Upper lobe of left lung (tissue), 6 donors: ENCODE results near the gene REX1BD. TPM values are rescaled to one million over a fixed set of nuclear protein-coding genes. Genes with fewer than 3 reads are reported as not detected.

Experiments used
- ATAC-seq, 2 donors: fragments of 200-7000 bp; cut with Tn5 transposase; one replicate each; pipeline ENCODE4 v1.9.1; 2022; ENCODE audit warnings: mild to moderate bottlenecking in 2 of 2, moderate library complexity in 2 of 2; ENCODE audit not compliant: low FRiP score in 2 of 2
- DNase-seq, 2 donors: peaks; one replicate each; pipeline ENCODE4 v3.0.0-alpha.2; 2019 to 2020
- H3K27ac ChIP-seq, 4 donors: fragments of 200-600 bp; sonication (generic); one replicate each; pipeline ENCODE4 v1.5.1; 2016 to 2019
- H3K27me3 ChIP-seq, 4 donors: fragments of 200-600 bp; sonication (generic); one replicate each; pipeline ENCODE4 v1.5.1; 2017 to 2019
- H3K36me3 ChIP-seq, 4 donors: fragments of 200-600 bp; sonication (generic); one replicate each; pipeline ENCODE4 v1.5.1; 2016 to 2019
- H3K4me1 ChIP-seq, 4 donors: fragments of 200-600 bp; sonication (generic); one replicate each; pipeline ENCODE4 v1.5.1; 2018 to 2019
- H3K4me3 ChIP-seq, 4 donors: fragments of 200-600 bp; sonication (generic); one replicate each; pipeline ENCODE4 v1.5.1; 2017 to 2019; ENCODE audit warnings: mild to moderate bottlenecking in 2 of 4, moderate library complexity in 1 of 4
- H3K9me3 ChIP-seq, 4 donors: fragments of 200-600 bp; sonication (generic); one replicate each; pipeline ENCODE4 v1.5.1; 2018 to 2019
- EP300 ChIP-seq, 4 donors: sonication (generic); formaldehyde crosslinking; IDR thresholded peaks; one replicate each; pipeline ENCODE4 v1.5.1; 2017; ENCODE audit warnings: antibody characterized with exemption in 4 of 4, control low read depth in 2 of 4
- POLR2A ChIP-seq, 4 donors: fragments of 450-650 bp; IDR thresholded peaks; one replicate each; pipeline ENCODE4 v1.5.1; 2016 to 2017; ENCODE audit warnings: antibody characterized with exemption in 4 of 4, mild to moderate bottlenecking in 2 of 4
- POLR2AphosphoS5 ChIP-seq, 2 donors: sonication (generic); formaldehyde crosslinking; IDR thresholded peaks; one replicate each; pipeline ENCODE4 v1.5.1; 2017; ENCODE audit warnings: antibody characterized with exemption in 2 of 2
- WGBS, 2 donors: methylation state at CpG; one replicate each; pipeline ENCODE4 v1.1.5; 2017 to 2018; 5-methylcytosine and 5-hydroxymethylcytosine counted together
- total RNA-seq, 6 donors: library from RNA; depleted of rRNA in 4 of 6; stranded (reverse); fragments of >200 nt in 4 of 6; gene quantifications; one replicate each; pipeline versions ENCODE4 v1.1.0 to v1.2.1, GENCODE V29; 2016 to 2021
- TF ChIP-seq, protein P1 (sequence below), 6 experiments: fragments of 450-650 bp in 4 of 6; fragments of 200-600 bp in 2 of 6; sonication (generic) in 2 of 6; IDR thresholded peaks; one replicate each; pipeline ENCODE4 v1.5.1; 2016 to 2019; ENCODE audit warnings: antibody characterized with exemption in 6 of 6
- donor health status: DM: no; HTN: no; CAD: no; lungs with moderate emphysema.
- donor health status: DM: no; HTN: yes; CAD: no; lungs with severe emphysema.

REX1BD gene
- total RNA-seq, 6 donors from 2014 or later, result 83.6 to 114 (median 91.6) TPM

DNA sequence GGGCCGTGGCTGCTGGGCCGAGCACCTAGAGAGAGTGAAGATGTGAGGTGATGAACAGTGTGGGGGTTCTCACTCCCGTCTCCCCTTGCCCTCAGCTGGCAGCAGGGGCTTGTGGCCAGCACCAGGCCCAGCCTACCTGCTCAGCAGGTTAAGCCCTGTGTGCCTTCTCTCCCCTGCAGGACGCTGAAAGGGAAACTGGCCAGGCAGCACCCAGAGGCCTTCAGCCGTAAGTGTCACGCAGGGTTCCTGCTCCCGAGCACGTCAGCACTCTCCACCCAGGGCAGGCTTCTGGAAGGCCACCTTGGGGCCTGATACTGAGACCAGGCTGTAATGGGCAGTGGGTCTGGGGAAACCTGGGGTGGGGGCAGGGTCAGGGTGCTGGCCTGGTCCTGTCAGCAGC is 21.6 kb upstream of the REX1BD start:
- no peak for ATAC-seq
- Histone ChIP-seq H3K36me3 (peaks cover 32 to 74% (median 66%) of the 10 kb centered on the region in 4 donors), H3K27ac (no peak overlapping the region), H3K4me1 (peaks cover 3 to 8% (median 4%) of the 10 kb centered on the region in 4 donors), H3K4me3 (no peak overlapping the region), H3K9me3 (no peaks in the 10 kb centered on the region), H3K27me3 (no peaks in the 10 kb centered on the region)
- WGBS, 2 donors, result 96 to 100% methylated on average over 4 to 8 of the region's 8 CpGs
- DNase-seq, result peak in 1 of 2 donors; percentile 51
- no peak for TF ChIP-seq POLR2AphosphoS5 (IDR thresholded peaks at IDR 0.05)

DNA sequence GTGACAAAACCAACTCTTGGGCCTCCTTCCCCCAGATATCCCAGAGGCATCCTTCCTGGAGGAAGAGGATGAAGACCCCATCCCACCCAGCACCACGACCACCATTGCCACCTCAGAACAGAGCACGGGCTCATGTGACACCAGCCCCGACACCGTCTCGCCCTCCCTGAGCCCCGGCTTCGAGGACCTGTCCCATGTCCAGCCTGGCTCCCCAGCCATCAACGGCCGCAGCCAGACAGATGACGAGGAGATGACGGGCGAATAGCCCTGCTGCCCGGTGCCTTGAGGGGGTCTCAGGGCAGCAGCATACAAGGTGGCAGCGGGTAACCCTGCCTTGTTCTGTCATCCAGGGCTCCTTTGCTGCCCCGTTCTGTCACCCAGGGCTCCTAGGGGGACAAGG is 20.2 kb upstream of the REX1BD start:
- Histone ChIP-seq H3K4me3 (no peak overlapping the region), H3K27me3 (no peaks in the 10 kb centered on the region), H3K36me3 (peaks cover 32 to 65% (median 59%) of the 10 kb centered on the region in 4 donors), H3K27ac (no peak overlapping the region), H3K4me1 (peaks cover 14 to 22% (median 16%) of the 10 kb centered on the region in 4 donors), H3K9me3 (no peaks in the 10 kb centered on the region)
- DNase-seq, result peak in 1 of 2 donors; percentile 76
- 92 to 96% methylated on average over 11 to 15 of the region's 15 CpGs for WGBS, 2 donors
- no peak for TF ChIP-seq EP300 (IDR thresholded peaks at IDR 0.05)
- no peak for TF ChIP-seq POLR2A (IDR thresholded peaks at IDR 0.05)
- no peak for TF ChIP-seq POLR2AphosphoS5 (IDR thresholded peaks at IDR 0.05)
- TF ChIP-seq, protein P1, sequence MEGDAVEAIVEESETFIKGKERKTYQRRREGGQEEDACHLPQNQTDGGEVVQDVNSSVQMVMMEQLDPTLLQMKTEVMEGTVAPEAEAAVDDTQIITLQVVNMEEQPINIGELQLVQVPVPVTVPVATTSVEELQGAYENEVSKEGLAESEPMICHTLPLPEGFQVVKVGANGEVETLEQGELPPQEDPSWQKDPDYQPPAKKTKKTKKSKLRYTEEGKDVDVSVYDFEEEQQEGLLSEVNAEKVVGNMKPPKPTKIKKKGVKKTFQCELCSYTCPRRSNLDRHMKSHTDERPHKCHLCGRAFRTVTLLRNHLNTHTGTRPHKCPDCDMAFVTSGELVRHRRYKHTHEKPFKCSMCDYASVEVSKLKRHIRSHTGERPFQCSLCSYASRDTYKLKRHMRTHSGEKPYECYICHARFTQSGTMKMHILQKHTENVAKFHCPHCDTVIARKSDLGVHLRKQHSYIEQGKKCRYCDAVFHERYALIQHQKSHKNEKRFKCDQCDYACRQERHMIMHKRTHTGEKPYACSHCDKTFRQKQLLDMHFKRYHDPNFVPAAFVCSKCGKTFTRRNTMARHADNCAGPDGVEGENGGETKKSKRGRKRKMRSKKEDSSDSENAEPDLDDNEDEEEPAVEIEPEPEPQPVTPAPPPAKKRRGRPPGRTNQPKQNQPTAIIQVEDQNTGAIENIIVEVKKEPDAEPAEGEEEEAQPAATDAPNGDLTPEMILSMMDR (IDR thresholded peaks at IDR 0.05), result no peak
- ATAC-seq, result no peak

DNA sequence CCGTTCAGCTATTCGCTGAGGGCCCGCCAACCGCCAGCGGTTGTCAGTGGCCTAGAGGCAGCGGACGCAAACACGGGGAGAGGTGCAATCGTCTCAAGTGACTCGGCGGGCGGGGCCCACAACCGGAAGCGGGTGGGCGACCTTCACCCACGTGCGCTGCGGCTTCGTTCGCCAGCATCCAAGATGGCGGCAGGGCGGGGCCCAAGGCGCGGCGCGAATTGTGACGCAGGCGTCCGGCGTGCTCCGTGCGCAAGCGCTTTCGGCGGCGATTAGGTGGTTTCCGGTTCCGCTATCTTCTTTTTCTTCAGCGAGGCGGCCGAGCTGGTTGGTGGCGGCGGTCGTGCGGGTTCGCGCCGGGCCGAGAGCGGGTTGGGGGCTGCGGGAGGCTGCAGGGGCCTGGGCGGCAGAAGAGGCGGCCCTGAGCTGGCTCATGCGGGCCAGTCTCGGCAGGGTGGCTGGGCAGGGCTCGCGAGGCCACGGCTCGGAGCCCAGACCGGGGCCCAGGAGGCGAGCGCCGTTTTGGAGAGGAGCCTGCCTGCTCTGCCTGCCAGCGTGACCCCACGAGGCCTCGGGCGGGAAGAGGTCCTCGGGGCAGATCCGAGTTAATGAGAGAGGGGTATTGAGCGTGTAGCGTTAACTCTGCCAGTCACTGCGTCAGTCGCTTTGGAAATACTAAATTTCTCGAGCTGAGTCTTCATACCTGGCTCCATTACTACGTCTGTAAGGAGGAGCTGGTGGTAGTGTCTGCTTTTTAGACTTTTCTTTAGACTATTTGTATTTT is 16.8 kb upstream of the REX1BD start, which contains the start of gene UBA52:
UBA52 (plus strand) TSS at position 294 of the 781 bp plus-strand sequence. CDS start 1,444 bp downstream, outside the sequence.
- H3K9me3 ChIP-seq, result no peaks in the 10 kb centered on the region
- H3K4me3 ChIP-seq, result peak within 1 kb of the TSS; percentile 70 to 98 (median 84)
- peaks cover 26 to 65% (median 57%) of the 10 kb centered on the region in 4 donors for H3K36me3 ChIP-seq
- H3K27me3 ChIP-seq, result no peaks in the 10 kb centered on the region
- TF ChIP-seq POLR2A (IDR thresholded peaks at IDR 0.05) (peak in 3 of 4 donors; percentile 49 to 94 (median 74)), EP300 (IDR thresholded peaks at IDR 0.05) (peak in 1 of 4 donors; percentile 89), POLR2AphosphoS5 (IDR thresholded peaks at IDR 0.05) (peak; percentile 93 to 95)
- TF ChIP-seq, protein P1 (IDR thresholded peaks at IDR 0.05), result peak in 4 of 6 experiments; percentile 14 to 44 (median 31)
- peaks cover 18 to 24% (median 20%) of the 10 kb centered on the region in 4 donors for H3K4me1 ChIP-seq
- peak; percentile 96 to 97 for ATAC-seq
- H3K27ac ChIP-seq, result peak within 1 kb of the TSS; percentile 89 to 93 (median 90)
- 0% methylated on average over 6 to 45 of the region's 75 CpGs for WGBS, 2 donors
- peak; percentile 98 to 100 for DNase-seq

DNA sequence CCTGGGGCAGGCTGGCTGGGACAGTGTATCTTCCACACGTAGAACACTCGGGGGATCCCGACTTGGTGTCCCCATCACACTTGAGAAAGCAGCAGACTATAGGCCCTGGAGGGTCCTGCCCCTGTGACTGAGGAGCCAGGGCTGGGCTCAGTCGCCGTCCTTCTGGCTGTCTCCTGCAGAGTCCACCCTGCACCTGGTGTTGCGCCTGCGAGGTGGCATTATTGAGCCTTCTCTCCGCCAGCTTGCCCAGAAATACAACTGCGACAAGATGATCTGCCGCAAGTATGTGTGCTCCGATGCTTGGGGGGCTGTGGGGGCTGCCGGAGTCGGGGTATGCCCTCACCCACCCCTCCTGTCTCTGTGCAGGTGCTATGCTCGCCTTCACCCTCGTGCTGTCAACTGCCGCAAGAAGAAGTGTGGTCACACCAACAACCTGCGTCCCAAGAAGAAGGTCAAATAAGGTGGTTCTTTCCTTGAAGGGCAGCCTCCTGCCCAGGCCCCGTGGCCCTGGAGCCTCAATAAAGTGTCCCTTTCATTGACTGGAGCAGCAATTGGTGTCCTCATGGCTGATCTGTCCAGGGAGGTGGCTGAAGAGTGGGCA is 13.8 kb upstream of the REX1BD start:
- DNase-seq, result peak in 1 of 2 donors; percentile 41
- Histone ChIP-seq H3K27ac (no peak overlapping the region), H3K9me3 (no peaks in the 10 kb centered on the region), H3K27me3 (no peaks in the 10 kb centered on the region), H3K4me1 (peaks cover 18 to 24% (median 20%) of the 10 kb centered on the region in 4 donors), H3K4me3 (no peak overlapping the region), H3K36me3 (peaks cover 11 to 56% (median 36%) of the 10 kb centered on the region in 4 donors)
- no peak for ATAC-seq
- TF ChIP-seq EP300 (IDR thresholded peaks at IDR 0.05) (no peak), POLR2AphosphoS5 (IDR thresholded peaks at IDR 0.05) (no peak), POLR2A (IDR thresholded peaks at IDR 0.05) (no peak)
- TF ChIP-seq, protein P1 (IDR thresholded peaks at IDR 0.05), result no peak
- 94 to 95% methylated on average over 5 to 18 of the region's 18 CpGs for WGBS, 2 donors

DNA sequence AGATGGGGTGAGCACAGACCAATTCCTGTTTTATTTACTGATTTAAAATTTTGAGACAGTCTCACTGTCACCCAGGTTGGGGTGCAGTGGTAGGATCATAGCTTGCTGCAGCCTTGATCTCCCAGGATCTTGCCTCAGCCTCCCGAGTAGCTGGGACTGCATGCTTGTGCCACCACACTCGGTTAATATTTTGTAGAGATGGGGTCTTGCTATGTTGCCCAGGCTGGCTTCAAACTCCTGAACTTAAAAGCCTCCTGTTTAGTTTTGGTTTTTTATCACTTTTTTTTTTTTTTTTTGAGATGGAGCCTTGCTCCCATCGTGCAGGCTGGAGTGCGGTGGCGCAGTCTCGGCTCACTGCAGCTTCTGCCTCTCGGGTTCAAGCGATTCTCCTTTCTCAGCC is 12.2 kb upstream of the REX1BD start:
- no peak for ATAC-seq
- Histone ChIP-seq H3K9me3 (no peaks in the 10 kb centered on the region), H3K27ac (no peak overlapping the region), H3K4me3 (no peak overlapping the region), H3K4me1 (peaks cover 14 to 17% (median 17%) of the 10 kb centered on the region in 4 donors), H3K27me3 (no peaks in the 10 kb centered on the region), H3K36me3 (peaks cover 11 to 56% (median 36%) of the 10 kb centered on the region in 4 donors)
- 97 to 98% methylated on average over 7 to 8 of the region's 8 CpGs for WGBS, 2 donors
- DNase-seq, result no peak
- no peak for TF ChIP-seq POLR2A (IDR thresholded peaks at IDR 0.05)
- TF ChIP-seq EP300 (IDR thresholded peaks at IDR 0.05), result no peak
- TF ChIP-seq, protein P1 (IDR thresholded peaks at IDR 0.05), result no peak
- no peak for TF ChIP-seq POLR2AphosphoS5 (IDR thresholded peaks at IDR 0.05)
